NCI-H526 (cell line): ENCODE results near the gene ZDHHC7.
"Not testable (repeated sequence)": the region's sequence is repeated elsewhere in the genome, so short reads cannot be mapped to it uniquely, and the experiment has no call there.

Source experiments
- DNase-seq, 2 experiments: peaks; one replicate each; lab custom pipeline; 2025; lab: John Stamatoyannopoulos, UW

ZDHHC7 gene, protein sequence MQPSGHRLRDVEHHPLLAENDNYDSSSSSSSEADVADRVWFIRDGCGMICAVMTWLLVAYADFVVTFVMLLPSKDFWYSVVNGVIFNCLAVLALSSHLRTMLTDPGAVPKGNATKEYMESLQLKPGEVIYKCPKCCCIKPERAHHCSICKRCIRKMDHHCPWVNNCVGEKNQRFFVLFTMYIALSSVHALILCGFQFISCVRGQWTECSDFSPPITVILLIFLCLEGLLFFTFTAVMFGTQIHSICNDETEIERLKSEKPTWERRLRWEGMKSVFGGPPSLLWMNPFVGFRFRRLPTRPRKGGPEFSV

DNA sequence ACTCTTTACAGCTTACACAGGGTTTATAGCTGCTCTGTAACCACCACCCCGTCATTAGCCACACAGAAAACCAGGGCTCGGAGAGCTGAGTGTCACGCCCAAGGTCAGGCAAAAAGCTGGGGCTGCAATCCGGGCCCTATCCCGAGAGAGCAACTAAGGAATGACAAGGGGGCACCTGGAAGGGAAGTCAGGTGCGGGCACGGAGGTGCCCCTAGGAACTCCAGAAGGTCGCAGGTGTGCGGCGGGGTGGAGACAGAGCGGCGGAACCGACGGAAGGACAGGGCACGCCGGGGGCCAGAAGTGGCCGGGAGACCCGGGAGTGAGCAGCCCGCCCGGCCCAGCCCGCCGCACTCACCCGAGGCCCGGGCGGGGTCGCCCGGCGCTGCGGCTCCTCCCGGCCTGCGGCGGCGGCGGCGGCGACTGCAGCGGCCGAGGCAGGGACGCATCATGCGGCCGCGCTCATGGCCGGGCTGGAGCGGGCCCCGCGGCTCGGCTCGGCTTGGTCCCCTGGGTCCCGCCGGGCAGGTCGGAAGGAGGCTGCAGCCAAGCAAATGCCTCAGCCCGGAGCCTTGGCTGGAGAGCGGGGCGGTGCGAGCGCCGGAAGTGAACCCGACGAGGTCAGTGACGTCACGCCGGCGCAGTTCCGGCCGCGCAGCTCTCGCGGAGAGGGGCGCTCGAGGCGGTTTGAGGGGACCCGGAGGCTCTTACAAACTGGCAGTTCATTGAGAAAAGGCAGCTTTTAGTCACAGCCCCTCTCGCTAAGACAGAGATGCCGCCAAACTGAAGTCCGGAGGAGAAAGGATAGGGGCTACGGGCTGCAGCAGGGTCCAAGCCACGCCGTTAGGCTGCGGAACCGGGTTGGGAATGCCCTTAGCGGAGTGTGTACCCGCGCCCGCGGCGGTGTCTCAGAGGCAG is at the start of gene ZDHHC7:
Gene ZDHHC7 (minus strand): TSS at position 605 of the 915 bp plus-strand sequence. CDS start 20,917 bp downstream, outside the sequence.
- DNase-seq = peak; percentile 13 to 72

DNA sequence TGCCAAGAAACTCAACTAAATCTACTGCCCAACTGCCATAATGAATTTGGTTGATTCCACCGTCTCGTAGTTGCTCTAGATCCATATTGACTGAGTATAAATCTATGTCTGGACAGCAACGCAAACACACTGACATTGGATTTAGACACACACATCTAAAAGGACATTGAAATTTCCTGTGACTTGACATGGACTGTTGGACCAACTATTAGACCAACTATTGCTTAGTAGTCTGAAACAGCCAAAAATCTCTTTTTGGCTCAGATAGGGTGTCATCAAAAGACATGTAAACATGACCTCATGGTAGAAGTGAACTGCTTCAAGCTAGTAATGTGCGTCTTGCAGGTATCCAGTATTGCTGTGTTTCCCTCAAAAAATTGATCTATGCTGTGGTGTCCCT is 47.6 kb upstream of the ZDHHC7 start:
- DNase-seq = no peak

DNA sequence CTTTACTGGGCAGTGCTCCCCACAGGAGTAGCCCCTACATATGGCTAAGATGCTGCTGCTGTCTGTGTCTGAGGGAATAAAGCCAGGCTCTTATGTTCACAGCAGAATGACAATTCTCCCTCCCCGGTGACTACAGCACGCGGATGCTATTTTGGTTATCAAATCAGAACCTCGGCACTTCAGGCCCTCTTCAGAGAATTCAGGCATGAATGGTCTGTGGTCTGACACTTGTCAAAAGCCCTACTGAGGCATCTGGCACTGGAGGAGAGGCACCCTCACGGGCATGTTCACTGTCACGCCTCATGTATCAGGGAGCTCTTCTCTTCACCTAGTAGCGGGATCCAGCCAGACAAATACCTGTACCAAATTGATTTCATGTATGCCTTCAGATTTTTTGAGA is 46.6 kb upstream of the ZDHHC7 start:
- peak; percentile 40 to 78 for DNase-seq

DNA sequence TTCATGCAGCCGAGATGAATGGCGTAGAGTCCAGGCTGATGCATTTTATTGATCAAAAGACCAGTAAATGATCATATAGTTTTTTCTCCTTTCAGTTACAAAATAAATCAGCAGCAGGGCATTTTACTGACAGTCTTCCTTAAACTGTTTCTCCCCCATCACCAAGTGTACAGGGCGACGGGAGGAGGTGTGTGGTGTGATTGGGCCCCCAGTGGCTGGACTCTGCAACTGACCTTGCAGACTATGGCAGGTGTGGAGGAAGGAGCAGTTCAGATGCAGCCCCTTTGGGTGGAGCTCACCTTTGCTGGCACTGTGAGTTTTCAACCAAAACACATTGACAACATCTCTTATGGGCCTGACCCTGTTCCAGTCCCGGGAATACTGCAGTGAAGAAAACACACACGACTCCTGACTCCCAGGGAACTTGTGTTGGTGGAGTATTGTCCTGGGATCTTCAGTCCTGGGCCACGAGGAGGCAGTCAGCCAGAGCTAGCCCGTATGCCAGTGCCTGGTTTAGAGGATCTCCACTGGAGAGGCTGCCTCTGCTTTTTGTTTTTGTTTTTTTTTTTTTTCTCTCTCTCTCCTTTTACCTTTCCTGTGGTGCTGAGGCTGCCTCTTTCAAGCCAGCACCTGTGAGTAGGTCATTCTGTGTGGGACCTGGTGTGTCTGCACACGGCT is 46.0 kb upstream of the ZDHHC7 start:
- peak in 1 of 2 experiments; percentile 21 for DNase-seq

DNA sequence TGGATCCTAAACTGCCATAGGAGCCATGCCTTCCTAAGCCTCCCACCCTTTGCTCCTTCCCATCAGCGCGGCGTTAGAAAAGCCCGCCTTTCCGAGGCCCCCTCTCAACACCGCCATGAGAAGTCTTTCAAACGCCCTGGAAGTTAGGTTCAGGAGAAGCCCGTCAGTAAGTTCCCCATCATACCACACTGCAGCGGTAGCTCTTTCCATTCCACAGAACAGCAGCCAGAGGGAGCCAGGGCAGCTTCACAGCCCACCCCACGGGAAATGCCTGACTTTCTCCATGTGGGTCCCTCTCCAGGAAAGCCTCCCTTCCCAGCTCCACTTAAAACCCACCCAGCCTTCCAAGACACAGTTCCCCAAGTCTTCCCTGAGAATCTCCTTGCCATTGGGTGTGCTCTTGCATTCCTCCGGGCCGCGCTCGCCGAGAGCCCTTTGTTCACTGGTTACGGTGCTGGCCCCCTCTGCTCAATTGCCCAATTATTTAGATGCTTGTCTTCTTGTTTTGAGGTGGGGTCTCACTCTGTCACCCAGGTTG is 44.9 kb upstream of the ZDHHC7 start:
- no peak for DNase-seq

DNA sequence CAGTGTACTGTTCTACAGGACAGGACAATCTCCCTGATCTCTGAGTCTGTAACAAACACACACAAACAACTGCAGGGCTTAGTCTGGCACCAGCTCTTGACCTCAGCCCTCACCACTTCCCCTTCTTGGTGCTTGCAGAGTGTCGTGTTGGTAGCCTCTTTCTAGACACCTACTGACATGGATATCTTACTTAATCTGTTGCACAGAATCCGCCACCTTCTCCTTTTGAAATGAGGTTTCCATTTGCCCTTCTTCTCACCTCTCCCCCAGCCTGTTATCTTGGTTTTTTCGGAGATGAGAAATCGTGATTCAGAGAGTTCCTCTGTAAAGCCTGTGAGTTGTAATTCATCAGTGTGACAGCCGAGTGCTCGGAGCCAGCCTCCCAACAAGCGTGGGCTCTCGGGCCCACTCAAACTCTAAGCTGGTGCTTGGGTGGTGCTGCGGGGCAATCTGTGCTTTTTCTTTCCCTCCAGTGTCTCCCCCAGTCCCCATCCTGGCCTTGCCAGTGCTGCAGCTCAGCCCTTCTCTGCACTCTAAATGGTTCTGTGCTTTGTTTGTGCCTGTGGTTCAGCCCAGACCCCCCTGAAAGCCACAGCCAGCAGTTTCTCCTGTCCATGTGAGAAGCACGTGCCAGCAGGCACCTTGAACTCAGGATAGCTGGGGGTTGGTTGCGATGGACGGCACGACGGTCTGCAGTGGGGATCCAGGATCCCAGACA is 44.3 kb upstream of the ZDHHC7 start:
- no peak for DNase-seq

DNA sequence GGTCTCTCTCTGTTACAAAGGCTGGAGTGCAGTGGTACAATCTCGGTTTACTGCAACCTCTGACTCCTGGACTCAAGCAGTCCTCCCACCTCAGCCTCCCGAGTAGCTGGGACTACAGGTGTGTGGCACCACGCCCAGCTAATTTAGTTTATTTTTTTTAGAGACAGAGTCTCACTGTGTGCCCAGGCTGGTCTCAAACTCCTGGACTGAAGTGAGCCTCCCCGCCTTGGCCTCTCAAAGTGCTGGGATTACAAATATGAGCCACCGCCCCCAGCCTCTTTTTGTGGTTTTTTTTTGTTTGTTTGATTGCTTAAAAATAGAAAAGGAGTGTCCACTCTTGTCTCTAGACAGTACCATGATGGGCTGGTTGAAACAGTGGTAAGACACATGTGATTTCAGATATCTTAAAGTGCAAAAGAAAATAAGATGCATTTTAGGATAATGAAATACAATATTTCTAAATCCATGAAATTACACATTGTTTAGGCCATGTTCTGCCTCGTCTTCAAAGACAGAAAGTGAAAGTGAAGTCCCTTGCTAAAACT is 43.7 kb upstream of the ZDHHC7 start:
- no peak for DNase-seq

DNA sequence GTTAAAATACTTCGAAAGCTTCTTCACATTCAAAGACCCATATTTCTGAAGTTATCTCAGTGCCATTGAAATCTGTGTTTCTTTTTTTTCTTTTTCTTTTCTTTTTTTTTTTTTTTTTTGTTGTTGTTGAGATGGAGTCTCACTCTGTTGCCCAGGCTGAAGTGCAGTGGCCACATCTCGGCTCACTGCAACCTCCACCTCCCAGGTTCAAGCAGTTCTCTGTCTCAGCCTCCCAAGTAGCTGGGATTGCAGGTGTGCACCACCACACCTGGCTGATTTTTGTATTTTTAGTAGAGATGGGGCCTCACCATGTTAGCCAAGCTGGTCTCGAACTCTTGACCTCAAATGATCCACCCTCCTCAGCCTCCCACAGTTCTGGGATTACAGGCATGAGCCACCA is 43.0 kb upstream of the ZDHHC7 start:
- DNase-seq = not testable (repeated sequence)

DNA sequence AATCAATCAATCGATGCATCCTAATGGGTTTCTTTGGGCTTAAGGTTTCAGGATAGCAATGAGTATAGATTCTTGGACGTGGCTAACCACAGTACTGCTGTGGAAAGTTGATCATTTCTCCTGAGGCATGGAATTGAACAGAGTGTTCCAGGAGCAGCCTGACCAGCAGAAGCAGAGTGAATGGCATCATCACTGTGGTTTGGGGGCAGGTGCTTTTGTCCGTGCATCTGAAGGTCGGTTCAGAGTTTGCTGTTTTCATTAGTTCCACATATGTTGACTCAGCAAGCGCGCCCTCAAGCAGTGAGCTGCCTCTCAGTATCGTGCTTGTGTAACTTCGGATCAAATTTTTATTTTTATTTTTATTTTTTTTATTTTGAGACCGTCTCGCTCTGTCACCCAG is 41.2 kb upstream of the ZDHHC7 start:
- no peak for DNase-seq

DNA sequence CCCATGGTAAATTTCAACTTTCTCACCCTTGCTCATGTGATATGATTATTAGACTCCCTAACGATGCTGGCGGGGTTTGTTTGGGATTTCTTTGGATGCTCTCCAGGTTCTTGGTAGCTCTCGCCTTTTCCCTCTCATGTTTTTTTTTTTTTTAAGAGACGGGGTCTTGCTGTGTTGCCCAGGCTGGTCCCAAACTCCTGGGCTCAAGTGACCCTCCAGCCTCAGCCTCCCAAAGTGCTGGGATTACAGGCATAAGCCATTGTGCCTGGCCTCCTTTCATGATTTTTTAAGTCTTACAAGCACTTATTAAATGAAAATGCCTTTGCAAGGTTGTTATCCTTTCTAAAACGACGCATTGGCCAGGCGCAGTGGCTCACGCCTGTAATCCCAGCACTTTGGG is 40.3 kb upstream of the ZDHHC7 start:
- DNase-seq = no peak

DNA sequence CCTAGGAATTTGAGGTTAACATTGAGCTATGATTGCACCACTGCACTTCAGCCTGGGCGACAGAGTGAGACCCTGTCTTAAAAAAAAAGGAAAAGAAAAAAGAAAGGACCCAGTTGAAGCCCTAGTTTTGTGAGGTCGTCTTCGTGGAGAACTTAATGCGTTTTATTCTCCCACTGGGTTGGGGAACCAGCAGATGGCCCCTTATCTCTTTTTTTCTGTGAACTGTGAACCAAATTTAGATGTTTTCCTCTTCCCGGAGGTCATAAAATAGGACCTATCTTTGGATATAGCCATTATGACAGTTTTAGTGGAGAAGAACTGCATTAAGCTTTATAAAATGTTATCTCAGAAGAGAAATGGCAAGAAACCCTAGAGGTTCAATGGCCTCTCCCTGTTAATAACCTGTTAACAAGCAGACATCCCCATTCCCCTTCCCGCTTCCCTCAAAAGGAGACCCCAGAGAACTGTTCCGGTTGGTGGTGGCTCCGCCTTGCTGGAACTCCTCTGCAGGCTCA is 39.8 kb upstream of the ZDHHC7 start:
- no peak for DNase-seq

DNA sequence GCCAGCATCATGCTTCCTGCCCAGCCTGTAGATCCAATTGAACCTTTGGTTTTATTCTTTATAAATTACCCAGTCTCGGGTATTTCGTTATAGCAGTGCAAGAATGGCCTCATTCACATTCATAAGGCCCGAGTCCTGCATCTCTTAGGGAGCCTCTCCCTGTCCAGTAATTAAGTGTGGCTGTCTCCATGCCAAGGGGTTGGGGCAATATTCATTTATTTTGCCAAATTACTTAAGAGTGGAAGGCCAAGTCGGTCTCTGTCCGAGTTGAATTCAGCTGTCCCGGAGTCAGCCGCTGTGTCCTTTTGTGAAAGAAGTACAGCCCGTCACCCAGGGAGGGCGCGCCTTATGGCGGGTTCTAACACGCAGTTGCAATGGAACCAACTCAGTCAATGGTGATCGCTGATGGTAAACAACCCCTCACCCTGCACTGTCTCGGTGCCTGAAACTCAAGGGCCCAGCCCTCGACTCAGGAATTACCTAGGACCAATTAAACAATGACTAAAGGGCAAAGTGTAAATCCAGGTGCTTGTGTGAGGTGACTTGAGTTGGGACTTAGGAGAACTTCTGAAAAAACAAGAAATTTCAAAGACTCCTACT is 38.5 kb upstream of the ZDHHC7 start:
- DNase-seq = no peak

DNA sequence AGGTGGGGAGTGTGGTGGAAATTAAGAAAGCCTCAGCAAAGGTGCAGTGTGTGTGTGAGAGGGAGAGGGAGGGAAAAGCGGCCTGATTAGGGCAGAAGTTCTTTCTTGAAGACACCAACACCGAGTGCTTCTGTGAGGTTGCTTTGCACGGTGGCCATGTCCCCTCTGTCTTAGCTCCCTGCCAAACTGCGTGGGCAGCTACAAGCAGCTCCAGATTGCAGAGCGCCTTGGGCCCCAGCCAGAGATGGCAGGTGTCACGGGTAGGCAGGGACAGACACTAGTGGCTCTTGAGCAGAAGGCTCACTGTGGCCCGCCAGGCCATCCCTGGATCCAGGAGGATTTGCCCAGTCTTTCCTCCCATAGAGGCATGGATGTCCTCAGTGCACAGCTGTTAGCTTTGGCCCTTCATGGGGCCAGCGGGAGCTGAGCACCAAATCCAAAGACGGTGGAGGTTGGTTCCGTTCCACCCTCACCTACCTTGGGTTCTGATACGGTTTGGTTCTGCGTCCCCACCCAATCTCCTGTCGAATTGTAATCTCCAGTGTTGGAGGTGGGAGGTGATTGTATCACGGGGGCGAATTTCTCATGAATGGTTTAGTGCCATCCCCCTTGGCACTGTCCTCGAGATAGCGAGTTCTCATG is 37.7 kb upstream of the ZDHHC7 start:
- no peak for DNase-seq

DNA sequence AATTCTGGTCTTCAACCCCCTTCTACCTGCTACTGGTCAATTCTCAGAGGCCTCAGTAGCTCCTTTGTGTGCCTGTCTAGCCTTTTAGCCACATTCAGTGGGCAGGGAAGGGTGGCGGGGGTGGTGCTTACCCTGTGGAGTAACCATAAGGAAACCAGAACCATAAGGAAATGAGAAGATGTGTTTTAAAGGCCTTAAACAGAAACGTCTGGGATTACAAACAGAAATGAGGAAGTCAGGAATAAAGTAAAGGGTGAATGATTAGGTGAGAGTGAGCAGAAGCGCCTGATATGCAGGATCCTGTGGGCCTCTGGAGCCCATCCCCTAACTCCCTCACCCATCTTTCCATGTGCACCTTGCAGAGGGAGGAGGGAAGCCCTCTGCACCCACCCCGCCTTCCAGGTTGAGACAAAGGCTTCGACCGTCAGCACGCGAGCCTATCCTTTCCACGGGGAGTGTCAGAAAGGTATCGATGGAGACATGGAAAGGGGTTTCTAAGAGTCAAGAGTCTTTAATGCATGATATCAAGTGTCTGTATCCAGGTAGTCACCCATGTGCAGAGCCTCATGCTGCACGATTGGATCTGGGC is 36.6 kb upstream of the ZDHHC7 start:
- DNase-seq = no peak

DNA sequence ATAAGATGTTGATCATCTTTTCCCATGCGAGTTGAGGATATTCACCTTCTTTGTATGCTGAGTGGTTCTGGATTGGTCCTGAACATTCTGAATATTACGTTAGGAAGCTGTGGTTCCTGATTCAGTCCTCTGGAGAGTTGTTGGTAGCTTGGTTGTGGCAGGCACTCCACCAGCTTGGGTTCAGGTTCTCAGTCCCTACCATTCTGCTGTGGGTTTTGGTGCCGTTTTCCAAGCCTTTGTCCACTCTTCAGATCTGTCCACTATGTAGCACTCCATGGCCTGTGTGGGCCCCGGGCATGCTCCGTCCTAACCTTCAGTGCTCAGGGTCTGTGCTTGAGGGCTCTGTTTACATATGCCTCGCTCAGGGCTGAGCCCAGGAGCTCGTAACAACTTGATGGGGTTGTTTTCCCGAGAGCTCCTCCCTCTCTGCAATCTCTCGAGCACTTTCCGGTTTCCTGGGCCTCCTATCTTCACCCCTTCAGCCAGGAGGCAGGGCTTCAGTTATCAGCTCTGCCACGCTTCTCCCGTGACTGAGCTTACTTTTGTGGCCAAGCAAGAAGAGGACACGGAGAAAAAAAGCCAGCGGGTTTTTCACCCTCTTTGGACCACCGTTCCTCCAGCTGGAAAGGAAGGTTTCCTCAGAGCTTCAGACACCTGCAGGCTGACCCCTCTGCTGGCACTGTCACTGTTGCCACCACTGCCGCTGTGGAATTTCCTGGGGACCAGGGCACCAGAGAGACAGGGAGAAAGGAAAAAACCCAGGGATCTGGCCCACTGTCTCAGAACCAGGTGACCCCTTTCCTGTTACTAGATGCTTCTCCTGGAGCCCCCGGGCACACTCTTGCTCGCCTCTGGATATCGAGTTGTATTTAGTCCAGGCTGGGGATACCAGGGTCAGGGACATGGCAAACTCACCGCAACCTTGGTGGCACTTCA is 35.9 kb upstream of the ZDHHC7 start:
- no peak for DNase-seq

DNA sequence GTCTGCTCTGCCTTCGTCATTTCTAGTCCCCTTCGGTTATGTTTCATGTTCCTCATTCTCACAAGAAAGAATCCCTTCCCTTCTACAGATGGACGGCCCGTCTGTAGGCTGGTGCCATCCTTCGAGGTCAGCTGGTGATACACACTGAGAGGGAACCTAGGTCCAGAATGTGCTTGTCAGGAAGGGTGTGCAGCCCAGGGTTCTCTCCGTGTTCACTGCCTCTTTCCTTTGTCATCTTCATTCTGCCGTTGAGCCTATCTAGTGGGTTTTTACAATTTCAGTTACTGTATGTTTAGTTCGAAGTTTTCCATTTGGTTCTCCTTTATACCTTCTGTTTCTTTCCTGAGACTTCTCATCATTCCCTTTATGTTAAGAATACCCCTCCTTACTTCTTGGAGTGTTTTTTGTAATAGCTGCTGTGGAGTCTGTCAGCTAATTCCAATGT is 35.2 kb upstream of the ZDHHC7 start:
- no peak for DNase-seq

DNA sequence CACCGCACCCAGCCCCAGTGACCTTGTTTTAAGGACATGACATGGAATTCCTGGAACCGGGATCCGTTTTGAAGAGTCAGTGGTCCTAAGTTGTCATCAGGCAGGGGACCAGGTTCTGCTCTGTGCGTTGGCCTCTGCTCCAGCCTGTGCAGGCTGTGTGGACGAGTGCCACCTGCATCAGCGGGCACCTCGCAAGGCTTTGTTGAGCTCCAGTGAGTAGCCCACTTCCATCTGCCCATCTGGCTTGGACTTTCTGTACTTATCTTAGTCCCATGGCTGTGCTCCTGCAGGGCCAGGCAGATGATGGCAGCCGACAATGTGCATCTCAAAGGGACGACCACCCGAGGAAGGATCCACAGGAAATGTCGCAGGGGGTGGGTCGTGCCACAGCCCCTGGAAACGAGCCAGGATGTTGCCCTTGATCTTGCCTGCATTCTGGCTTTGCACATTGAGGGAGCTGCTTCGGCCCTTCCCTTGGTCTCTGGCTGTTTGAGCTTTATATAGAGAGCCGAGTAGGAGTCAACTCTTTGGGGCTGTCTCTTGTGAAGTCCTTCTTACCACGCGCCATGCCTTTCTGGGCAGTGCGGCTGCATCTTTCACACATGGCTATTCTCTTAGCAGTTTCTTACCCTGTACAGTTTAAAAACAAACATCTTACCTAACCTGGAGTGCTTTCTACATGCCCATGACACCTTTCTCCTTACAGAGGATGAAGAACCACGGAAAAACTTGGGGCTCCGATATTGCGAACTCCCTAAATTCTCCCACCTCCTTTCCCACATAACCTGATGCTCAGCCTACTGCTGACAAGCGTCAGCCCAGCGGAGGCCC is 34.5 kb upstream of the ZDHHC7 start:
- DNase-seq = no peak

DNA sequence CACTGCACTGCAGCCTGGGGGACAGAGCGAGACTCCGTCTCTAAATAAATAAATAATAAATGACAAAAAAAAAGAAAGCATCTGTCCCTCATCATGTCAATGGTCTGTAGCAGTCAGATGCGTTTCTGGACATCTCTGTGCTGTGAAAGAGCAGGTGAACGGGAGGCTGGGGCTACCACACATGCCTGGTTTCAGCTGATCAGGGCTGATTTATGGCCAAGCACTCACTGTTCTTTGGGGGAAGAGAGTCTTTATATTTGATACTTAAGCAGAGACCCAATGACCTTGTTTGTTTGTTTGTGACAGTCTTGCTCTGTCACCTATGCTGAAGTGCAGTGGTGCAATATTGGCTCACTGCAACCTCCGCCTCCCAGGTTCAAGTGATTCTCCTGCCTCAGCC is 33.7 kb upstream of the ZDHHC7 start:
- DNase-seq = no peak
